Psoas muscle (tissue), 8 donors: ENCODE data around the gene ACAA1. TPM values are rescaled to one million over a fixed set of nuclear protein-coding genes. Genes with fewer than 3 reads are reported as not detected.
A peak's percentile ranks its signal among the peaks of the same experiment; 100 is the strongest.

Source experiments
- ATAC-seq, 4 donors: fragments of 200-7000 bp; cut with Tn5 transposase; one replicate each; pipeline ENCODE4 v1.9.1; 2020; ENCODE audit warnings: moderate library complexity in 3 of 4, mild to moderate bottlenecking in 2 of 4
- DNase-seq, 2 donors: peaks; one replicate each; pipeline ENCODE4 v3.0.0-alpha.2; 2020
- H3K27ac ChIP-seq: fragments of 200-600 bp; one replicate; pipeline ENCODE4 v1.8.0; 2022
- H3K27me3 ChIP-seq, 3 donors: fragments of 200-600 bp in 1 of 3; one replicate each; pipeline versions ENCODE4 v1.6.1 to v1.8.0; 2013 to 2022; ENCODE audit warnings: low read length in 2 of 3, mild to moderate bottlenecking in 2 of 3, moderate library complexity in 1 of 3; ENCODE audit not compliant: insufficient read depth in 3 of 3
- H3K36me3 ChIP-seq, 2 donors: fragments of 200-600 bp in 1 of 2; one replicate each; pipeline versions ENCODE4 v1.6.1 to v1.8.0; 2013 to 2022; ENCODE audit warnings: low read depth in 1 of 2, mild to moderate bottlenecking in 1 of 2, moderate library complexity in 1 of 2; ENCODE audit not compliant: insufficient read depth in 1 of 2
- H3K4me1 ChIP-seq: fragments of 200-600 bp; one replicate; pipeline ENCODE4 v1.8.0; 2022
- H3K4me3 ChIP-seq: fragments of 200-600 bp; one replicate; pipeline ENCODE4 v1.8.0; 2022; ENCODE audit warnings: mild to moderate bottlenecking
- H3K9me3 ChIP-seq: fragments of 200-600 bp; one replicate; pipeline ENCODE4 v1.8.0; 2022
- WGBS, 3 donors: extraction: QIAGEN DNeasy Blood & Tissue Kit; methylation state at CpG; one replicate each; pipeline versions ENCODE4 v1.1.6 to v1.1.7; 2013; 5-methylcytosine and 5-hydroxymethylcytosine counted together
- intact Hi-C, 2 donors: fragments of 100-400 bp; cut with DNase I; formaldehyde crosslinking; loops; one replicate each; pipeline versions ENCODE4 v1.11.0 to v1.14.2; 2022
- polyA plus RNA-seq, 3 donors: library from polyadenylated mRNA; stranded (reverse); fragments of 200-250 nt; gene quantifications; one replicate each; pipeline ENCODE4 v1.2.3, GENCODE V29; 2013
- total RNA-seq, 4 donors: library from RNA; stranded (reverse); fragmentation: NEBNext Ultra II Directional in 2 of 4; extraction: Animal tissue kit (Norgen Biotek cat#: 25700) in 2 of 4; gene quantifications; one replicate each; pipeline versions ENCODE4 v1.2.1 to v1.2.4, GENCODE V29; 2021 to 2023
- TF ChIP-seq, protein P1 (sequence below): fragments of 200-600 bp; IDR thresholded peaks from one replicate; pipeline ENCODE4 v1.8.0; 2022; ENCODE audit warnings: antibody characterized with exemption
- donor health status: healthy with polysubstance abuse.
- donor health status: DM: no; HTN: no; CAD: no; lungs with moderate emphysema.
- donor health status: Bipolar disorder and iron deficiency.
- donor health status: healthy.
- donor health status: DM: yes; HTN: yes; CAD: no.
- donor health status: DM: no; HTN: no; CAD: no.
- donor health status: DM: no; HTN: no; CAD: no.
- donor health status: DM: yes; HTN: yes; CAD: no.

ACAA1 gene
- total and polyA plus RNA-seq, 7 donors: 23.6 to 52.2 (median 34.9) TPM

DNA sequence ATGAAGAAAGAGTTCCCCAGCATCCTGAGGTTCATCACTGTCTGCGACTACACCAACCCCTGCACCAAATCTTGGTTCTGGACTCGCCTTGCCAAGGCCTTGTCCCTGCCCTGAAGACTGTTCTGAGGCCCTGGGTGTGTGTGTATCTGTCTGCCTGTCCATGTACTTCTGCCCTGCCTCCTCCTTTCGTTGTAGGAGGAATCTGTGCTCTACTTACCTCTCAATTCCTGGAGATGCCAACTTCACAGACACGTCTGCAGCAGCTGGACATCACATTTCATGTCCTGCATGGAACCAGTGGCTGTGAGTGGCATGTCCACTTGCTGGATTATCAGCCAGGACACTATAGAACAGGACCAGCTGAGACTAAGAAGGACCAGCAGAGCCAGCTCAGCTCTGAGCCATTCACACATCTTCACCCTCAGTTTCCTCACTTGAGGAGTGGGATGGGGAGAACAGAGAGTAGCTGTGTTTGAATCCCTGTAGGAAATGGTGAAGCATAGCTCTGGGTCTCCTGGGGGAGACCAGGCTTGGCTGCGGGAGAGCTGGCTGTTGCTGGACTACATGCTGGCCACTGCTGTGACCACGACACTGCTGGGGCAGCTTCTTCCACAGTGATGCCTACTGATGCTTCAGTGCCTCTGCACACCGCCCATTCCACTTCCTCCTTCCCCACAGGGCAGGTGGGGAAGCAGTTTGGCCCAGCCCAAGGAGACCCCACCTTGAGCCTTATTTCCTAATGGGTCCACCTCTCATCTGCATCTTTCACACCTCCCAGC is 4.4 kb upstream of the ACAA1 start:
- Histone ChIP-seq H3K9me3 (no peaks in the 10 kb centered on the region), H3K4me3 (no peak overlapping the region), H3K4me1 (peaks cover 3% of the 10 kb centered on the region), H3K27ac (no peak overlapping the region), H3K36me3 (peaks cover 0 to 13% of the 10 kb centered on the region in 2 donors), H3K27me3 (no peaks in the 10 kb centered on the region)
- WGBS, 3 donors: 85 to 90% (median 89%) methylated on average over 6 to 7 of the region's 7 CpGs
- intact Hi-C loops: no loop called here
- DNase-seq (no peak), ATAC-seq (no peak)
- TF ChIP-seq, protein P1, sequence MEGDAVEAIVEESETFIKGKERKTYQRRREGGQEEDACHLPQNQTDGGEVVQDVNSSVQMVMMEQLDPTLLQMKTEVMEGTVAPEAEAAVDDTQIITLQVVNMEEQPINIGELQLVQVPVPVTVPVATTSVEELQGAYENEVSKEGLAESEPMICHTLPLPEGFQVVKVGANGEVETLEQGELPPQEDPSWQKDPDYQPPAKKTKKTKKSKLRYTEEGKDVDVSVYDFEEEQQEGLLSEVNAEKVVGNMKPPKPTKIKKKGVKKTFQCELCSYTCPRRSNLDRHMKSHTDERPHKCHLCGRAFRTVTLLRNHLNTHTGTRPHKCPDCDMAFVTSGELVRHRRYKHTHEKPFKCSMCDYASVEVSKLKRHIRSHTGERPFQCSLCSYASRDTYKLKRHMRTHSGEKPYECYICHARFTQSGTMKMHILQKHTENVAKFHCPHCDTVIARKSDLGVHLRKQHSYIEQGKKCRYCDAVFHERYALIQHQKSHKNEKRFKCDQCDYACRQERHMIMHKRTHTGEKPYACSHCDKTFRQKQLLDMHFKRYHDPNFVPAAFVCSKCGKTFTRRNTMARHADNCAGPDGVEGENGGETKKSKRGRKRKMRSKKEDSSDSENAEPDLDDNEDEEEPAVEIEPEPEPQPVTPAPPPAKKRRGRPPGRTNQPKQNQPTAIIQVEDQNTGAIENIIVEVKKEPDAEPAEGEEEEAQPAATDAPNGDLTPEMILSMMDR: no peak

DNA sequence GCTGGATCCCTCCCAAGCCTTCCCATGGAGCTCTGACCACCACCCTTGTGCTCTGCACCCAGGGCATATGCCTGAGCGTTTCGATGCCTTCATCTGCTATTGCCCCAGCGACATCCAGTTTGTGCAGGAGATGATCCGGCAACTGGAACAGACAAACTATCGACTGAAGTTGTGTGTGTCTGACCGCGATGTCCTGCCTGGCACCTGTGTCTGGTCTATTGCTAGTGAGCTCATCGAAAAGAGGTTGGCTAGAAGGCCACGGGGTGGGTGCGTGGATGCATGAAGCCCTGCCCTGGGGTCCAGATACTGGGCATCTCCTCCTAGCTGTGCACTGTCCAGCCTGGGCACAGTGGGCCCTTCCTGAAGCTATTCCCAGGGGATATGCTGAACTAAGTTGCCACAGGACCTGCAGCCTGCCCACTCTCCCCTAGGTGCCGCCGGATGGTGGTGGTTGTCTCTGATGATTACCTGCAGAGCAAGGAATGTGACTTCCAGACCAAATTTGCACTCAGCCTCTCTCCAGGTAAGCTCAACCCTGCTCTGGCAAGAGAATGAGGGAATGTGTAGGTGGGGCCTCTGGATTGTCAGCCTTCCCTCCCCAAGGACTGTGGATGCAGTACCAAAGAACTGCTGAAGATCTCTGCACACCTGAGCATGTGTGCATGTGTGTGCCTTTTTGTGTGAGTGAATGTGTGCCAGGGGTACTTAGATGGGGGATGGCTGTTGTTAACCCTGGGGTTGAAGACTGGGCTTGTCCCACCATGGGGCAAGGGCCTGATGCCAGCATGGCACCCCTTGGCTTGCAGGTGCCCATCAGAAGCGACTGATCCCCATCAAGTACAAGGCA is 3.6 kb upstream of the ACAA1 start:
- Histone ChIP-seq H3K36me3 (peaks cover 0 to 13% of the 10 kb centered on the region in 2 donors), H3K9me3 (no peaks in the 10 kb centered on the region), H3K4me3 (peak overlapping the region; percentile 99), H3K4me1 (peaks cover 10% of the 10 kb centered on the region), H3K27me3 (no peaks in the 10 kb centered on the region), H3K27ac (no peak overlapping the region)
- ATAC-seq (no peak), DNase-seq (no peak)
- TF ChIP-seq, protein P1: no peak
- intact Hi-C loops: no loop called here
- WGBS, 3 donors: 96% methylated on average over 13 of the region's 13 CpGs

DNA sequence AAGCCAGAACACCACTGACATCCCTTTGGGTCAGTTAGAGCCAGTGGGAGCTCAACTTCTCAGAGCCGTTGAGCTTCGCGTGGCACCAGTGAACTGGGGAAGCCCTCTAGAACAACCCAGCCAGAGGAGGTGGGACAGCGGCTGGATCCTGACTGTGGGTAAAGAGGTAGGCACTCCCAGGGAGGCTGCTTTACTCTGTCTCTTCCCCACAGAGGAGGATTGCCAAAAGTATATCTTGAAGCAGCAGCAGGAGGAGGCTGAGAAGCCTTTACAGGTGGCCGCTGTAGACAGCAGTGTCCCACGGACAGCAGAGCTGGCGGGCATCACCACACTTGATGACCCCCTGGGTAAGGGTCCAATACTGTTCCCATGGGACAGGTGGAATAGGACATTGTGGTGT is 2.7 kb upstream of the ACAA1 start:
- 88 to 94% (median 88%) methylated on average over 7 of the region's 7 CpGs for WGBS, 3 donors
- Histone ChIP-seq H3K4me3 (peak overlapping the region; percentile 99), H3K4me1 (peaks cover 16% of the 10 kb centered on the region), H3K9me3 (no peaks in the 10 kb centered on the region), H3K27me3 (no peaks in the 10 kb centered on the region), H3K27ac (no peak overlapping the region), H3K36me3 (peaks cover 0 to 21% of the 10 kb centered on the region in 2 donors)
- no peak for DNase-seq
- no peak for ATAC-seq
- TF ChIP-seq, protein P1: no peak
- intact Hi-C loops: loop anchor here (5.0 to 10.0 kb wide), 2 partner anchors 315 to 338 kb away; partner anchors contain the start of gene ACVR2B (in 1 of the 2)

DNA sequence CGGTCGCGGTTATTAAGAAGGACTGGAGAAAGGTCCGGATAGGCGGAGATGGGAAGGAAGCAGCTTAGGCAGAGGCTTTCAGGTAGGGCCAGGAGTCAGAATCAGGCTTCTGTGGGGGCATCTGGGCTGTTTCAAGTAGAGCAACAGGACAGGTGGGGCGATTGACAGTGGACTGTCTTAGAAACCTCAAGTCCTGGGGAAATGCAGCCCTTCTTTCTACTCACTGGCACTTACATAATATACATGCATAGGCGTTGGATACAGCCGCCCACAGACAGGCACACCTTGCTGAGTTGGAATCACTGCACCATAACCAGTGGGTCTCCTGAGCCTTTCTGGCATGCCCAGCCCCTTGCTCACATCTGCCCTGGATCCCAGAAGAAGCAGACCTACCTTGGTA is 2.3 kb upstream of the ACAA1 start:
- peaks cover 16% of the 10 kb centered on the region for H3K4me1 ChIP-seq
- DNase-seq (no peak), ATAC-seq (no peak)
- intact Hi-C loops: loop anchor here (5.0 to 10.0 kb wide), 2 partner anchors 316 to 338 kb away; partner anchors contain the start of gene ACVR2B (in 1 of the 2)
- 18 to 34% (median 19%) methylated on average over 8 of the region's 8 CpGs for WGBS, 3 donors
- TF ChIP-seq, protein P1: no peak
- H3K36me3 ChIP-seq: peaks cover 0 to 25% of the 10 kb centered on the region in 2 donors
- H3K9me3 ChIP-seq: no peaks in the 10 kb centered on the region
- H3K27ac ChIP-seq: no peak overlapping the region
- peak overlapping the region; percentile 99 for H3K4me3 ChIP-seq
- H3K27me3 ChIP-seq: no peaks in the 10 kb centered on the region
